GM23338 (cell line): Measurements from ENCODE around the gene MAGEB6. TPM values are rescaled to one million over a fixed set of nuclear protein-coding genes. Genes with fewer than 3 reads are reported as not detected.

Source experiments
- CTCF ChIP-seq, 2 experiments: fragments of 200-600 bp in 1 of 2; sonication (generic) in 1 of 2; conservative IDR thresholded peaks; 2 replicates each; pipeline versions ENCODE4 v1.5.1 to v1.6.1; 2016 to 2017; ENCODE audit warnings: antibody characterized with exemption in 2 of 2, low read depth in 2 of 2, mild to moderate bottlenecking in 2 of 2, moderate library complexity in 1 of 2
- JUNB ChIP-seq: IDR thresholded peaks from one replicate; pipeline ENCODE4 v1.6.1; 2016; ENCODE audit warnings: antibody characterized with exemption; ENCODE audit not compliant: unreplicated experiment
- POLR2AphosphoS5 ChIP-seq: IDR thresholded peaks from 2 replicates; pipeline ENCODE4 v1.6.1; 2016; ENCODE audit warnings: antibody characterized with exemption, low read depth
- STAT1 ChIP-seq: IDR thresholded peaks from one replicate; pipeline ENCODE4 v1.6.1; 2016; ENCODE audit warnings: antibody characterized with exemption; ENCODE audit not compliant: unreplicated experiment
- polyA plus RNA-seq: library from polyadenylated mRNA; unstranded; fragments of >200 nt; fragmentation: Nextera tagmentation; extraction: Ambion mirVana; gene quantifications from 2 replicates; pipeline ENCODE4 v1.2.1, GENCODE V29; 2016
- total RNA-seq: library from RNA; depleted of rRNA; stranded (reverse); fragments of >200 nt; shearing (Covaris generic); gene quantifications from 2 replicates; pipeline ENCODE4 v1.2.3, GENCODE V29; 2014; rRNA removed
- TF ChIP-seq, protein P1 (sequence below): fragments of 250-450 bp; sonication (Bioruptor Pico); IDR thresholded peaks from 2 replicates; pipeline ENCODE4 v1.5.0; 2020; ENCODE audit warnings: mild to moderate bottlenecking, moderate library complexity
- TF ChIP-seq, protein P2 (sequence below): IDR thresholded peaks from one replicate; pipeline ENCODE4 v1.6.1; 2018; ENCODE audit warnings: antibody characterized with exemption; ENCODE audit not compliant: unreplicated experiment

Gene MAGEB6
- total and polyA plus RNA-seq, 2 experiments from 2014 or later: not detected

DNA sequence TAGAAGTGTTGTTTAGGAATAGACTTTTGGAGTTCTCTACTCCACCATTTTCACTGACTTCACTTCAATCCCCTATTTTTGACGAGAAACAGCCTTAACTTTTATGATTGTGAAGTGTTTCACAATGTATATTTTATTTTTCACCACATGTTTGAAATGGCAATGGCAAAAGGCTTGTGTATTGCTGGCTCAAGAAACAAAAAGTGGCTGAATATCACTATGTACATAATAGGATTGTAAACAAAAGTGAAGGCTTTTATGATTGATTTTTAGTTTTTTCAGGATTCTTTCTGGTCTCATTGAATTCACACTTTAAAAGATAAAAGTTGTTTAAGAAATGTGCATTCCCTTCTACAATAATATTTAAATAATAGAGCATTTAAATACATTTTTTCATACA, 41.9 kb downstream of the MAGEB6 start (continued):
- TF ChIP-seq, protein P1, sequence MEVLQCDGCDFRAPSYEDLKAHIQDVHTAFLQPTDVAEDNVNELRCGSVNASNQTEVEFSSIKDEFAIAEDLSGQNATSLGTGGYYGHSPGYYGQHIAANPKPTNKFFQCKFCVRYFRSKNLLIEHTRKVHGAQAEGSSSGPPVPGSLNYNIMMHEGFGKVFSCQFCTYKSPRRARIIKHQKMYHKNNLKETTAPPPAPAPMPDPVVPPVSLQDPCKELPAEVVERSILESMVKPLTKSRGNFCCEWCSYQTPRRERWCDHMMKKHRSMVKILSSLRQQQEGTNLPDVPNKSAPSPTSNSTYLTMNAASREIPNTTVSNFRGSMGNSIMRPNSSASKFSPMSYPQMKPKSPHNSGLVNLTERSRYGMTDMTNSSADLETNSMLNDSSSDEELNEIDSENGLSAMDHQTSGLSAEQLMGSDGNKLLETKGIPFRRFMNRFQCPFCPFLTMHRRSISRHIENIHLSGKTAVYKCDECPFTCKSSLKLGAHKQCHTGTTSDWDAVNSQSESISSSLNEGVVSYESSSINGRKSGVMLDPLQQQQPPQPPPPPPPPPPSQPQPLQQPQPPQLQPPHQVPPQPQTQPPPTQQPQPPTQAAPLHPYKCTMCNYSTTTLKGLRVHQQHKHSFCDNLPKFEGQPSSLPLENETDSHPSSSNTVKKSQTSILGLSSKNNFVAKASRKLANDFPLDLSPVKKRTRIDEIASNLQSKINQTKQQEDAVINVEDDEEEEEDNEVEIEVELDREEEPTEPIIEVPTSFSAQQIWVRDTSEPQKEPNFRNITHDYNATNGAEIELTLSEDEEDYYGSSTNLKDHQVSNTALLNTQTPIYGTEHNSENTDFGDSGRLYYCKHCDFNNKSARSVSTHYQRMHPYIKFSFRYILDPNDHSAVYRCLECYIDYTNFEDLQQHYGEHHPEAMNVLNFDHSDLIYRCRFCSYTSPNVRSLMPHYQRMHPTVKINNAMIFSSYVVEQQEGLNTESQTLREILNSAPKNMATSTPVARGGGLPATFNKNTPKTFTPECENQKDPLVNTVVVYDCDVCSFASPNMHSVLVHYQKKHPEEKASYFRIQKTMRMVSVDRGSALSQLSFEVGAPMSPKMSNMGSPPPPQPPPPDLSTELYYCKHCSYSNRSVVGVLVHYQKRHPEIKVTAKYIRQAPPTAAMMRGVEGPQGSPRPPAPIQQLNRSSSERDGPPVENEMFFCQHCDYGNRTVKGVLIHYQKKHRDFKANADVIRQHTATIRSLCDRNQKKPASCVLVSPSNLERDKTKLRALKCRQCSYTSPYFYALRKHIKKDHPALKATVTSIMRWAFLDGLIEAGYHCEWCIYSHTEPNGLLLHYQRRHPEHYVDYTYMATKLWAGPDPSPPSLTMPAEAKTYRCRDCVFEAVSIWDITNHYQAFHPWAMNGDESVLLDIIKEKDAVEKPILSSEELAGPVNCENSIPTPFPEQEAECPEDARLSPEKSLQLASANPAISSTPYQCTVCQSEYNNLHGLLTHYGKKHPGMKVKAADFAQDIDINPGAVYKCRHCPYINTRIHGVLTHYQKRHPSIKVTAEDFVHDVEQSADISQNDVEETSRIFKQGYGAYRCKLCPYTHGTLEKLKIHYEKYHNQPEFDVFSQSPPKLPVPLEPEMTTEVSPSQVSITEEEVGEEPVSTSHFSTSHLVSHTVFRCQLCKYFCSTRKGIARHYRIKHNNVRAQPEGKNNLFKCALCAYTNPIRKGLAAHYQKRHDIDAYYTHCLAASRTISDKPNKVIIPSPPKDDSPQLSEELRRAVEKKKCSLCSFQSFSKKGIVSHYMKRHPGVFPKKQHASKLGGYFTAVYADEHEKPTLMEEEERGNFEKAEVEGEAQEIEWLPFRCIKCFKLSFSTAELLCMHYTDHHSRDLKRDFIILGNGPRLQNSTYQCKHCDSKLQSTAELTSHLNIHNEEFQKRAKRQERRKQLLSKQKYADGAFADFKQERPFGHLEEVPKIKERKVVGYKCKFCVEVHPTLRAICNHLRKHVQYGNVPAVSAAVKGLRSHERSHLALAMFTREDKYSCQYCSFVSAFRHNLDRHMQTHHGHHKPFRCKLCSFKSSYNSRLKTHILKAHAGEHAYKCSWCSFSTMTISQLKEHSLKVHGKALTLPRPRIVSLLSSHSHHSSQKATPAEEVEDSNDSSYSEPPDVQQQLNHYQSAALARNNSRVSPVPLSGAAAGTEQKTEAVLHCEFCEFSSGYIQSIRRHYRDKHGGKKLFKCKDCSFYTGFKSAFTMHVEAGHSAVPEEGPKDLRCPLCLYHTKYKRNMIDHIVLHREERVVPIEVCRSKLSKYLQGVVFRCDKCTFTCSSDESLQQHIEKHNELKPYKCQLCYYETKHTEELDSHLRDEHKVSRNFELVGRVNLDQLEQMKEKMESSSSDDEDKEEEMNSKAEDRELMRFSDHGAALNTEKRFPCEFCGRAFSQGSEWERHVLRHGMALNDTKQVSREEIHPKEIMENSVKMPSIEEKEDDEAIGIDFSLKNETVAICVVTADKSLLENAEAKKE (CRISPR knock-in tag): no peak
- no peak for TF ChIP-seq POLR2AphosphoS5
- no peak for TF ChIP-seq STAT1
- no peak for TF ChIP-seq JUNB
- TF ChIP-seq, protein P2, sequence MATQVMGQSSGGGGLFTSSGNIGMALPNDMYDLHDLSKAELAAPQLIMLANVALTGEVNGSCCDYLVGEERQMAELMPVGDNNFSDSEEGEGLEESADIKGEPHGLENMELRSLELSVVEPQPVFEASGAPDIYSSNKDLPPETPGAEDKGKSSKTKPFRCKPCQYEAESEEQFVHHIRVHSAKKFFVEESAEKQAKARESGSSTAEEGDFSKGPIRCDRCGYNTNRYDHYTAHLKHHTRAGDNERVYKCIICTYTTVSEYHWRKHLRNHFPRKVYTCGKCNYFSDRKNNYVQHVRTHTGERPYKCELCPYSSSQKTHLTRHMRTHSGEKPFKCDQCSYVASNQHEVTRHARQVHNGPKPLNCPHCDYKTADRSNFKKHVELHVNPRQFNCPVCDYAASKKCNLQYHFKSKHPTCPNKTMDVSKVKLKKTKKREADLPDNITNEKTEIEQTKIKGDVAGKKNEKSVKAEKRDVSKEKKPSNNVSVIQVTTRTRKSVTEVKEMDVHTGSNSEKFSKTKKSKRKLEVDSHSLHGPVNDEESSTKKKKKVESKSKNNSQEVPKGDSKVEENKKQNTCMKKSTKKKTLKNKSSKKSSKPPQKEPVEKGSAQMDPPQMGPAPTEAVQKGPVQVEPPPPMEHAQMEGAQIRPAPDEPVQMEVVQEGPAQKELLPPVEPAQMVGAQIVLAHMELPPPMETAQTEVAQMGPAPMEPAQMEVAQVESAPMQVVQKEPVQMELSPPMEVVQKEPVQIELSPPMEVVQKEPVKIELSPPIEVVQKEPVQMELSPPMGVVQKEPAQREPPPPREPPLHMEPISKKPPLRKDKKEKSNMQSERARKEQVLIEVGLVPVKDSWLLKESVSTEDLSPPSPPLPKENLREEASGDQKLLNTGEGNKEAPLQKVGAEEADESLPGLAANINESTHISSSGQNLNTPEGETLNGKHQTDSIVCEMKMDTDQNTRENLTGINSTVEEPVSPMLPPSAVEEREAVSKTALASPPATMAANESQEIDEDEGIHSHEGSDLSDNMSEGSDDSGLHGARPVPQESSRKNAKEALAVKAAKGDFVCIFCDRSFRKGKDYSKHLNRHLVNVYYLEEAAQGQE: no peak
- no peak for TF ChIP-seq CTCF (conservative IDR thresholded peaks at IDR 0.05; ENCODE audit: low read depth in 2 of 2)

Other genes starting within 250 kb of the MAGEB6 start
- not detected in 2 replicates for gene MAGEB18, start 54.1 kb upstream of the MAGEB6 start, total RNA-seq
- not detected in 2 replicates for gene MAGEB18, start 54.1 kb upstream of the MAGEB6 start, polyA plus RNA-seq
- not detected in 2 replicates for gene MAGEB6B, start 31.8 kb upstream of the MAGEB6 start, total RNA-seq
- not detected in 2 replicates for gene MAGEB6B, start 31.8 kb upstream of the MAGEB6 start, polyA plus RNA-seq
- gene MAGEB5, start 23.7 kb downstream of the MAGEB6 start, total RNA-seq: not detected in 2 replicates
- not detected in 2 replicates for gene MAGEB5, start 23.7 kb downstream of the MAGEB6 start, polyA plus RNA-seq